GM13977 (cell line): ENCODE measurements around the gene KRTAP10-4.

ENCODE experiments used
- DNase-seq: peaks from one replicate; pipeline ENCODE4 v3.0.0; 2012; ENCODE audit warnings: low spot score
- CTCF ChIP-seq: IDR thresholded peaks from 2 replicates; pipeline ENCODE4 v1.5.1; 2012; ENCODE audit warnings: mild to moderate bottlenecking, control low read depth; ENCODE audit not compliant: insufficient read depth; ENCODE audit errors: extremely low read depth, missing control alignments
- in situ Hi-C: fragments of 300-500 bp; cut with MboI; formaldehyde crosslinking; loops from one replicate; pipeline ENCODE4 v1.12.0; 2022; ENCODE audit warnings: low sequenced_read_pairs, low pct_unique_long_range_greater_than_20kb, mixed read lengths, inconsistent platforms; ENCODE audit not compliant: unreplicated experiment

KRTAP10-4 gene

GRCh38 chr21:44592446-44593311, 19.1 kb downstream of the KRTAP10-4 start, which contains the start of gene KRTAP10-6:
TSS of gene KRTAP10-6 (minus strand) at chr21:44592505. CDS start at chr21:44592484, 21 bp downstream.
- no peak for DNase-seq
- in situ Hi-C loops: no loop called here

DNA sequence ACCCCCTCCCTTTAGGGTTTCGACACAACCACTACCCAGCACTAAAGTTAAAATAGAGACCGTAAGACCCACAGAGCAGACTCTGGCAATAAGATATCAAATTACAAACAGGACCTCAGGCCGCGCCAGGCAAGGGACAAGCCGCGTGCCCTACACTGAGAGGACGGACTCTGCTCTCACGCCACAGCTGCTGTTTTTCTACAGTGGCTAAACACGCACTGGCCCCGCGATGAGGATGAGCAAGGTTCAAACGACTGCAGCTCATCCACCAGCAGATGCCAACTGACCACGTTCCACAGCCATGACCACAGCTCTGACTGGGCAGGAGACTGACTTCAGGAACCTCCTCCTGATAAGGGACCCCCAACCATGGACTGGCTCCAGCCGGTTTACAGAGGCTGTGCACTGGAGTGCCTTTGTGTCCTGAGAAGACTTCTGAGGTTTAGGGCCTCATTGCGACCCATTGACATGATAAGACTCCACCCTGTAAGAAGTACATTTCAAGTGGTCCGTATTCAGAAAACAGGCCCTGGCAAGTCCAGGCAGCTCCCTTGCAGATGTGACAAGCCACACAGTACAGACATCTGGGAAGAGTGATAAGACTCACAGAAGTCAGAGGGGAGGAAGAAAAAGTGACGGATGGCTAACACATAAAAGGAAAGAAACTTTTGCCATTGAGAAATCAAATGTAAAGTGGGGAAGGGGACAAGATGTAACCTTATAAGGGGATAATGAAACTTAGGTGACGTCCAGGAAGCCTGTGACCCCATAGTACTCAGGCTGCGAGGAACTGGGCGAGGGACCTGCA, 20.3 kb downstream of the KRTAP10-4 start:
- TF ChIP-seq CTCF: no peak
- in situ Hi-C loops: no loop called here
- DNase-seq: no peak

More at GRCh38 chr21:44592446-44593311, 19.1 kb downstream of the KRTAP10-4 start, which contains the start of gene KRTAP10-6:
- no peak for TF ChIP-seq CTCF

DNA sequence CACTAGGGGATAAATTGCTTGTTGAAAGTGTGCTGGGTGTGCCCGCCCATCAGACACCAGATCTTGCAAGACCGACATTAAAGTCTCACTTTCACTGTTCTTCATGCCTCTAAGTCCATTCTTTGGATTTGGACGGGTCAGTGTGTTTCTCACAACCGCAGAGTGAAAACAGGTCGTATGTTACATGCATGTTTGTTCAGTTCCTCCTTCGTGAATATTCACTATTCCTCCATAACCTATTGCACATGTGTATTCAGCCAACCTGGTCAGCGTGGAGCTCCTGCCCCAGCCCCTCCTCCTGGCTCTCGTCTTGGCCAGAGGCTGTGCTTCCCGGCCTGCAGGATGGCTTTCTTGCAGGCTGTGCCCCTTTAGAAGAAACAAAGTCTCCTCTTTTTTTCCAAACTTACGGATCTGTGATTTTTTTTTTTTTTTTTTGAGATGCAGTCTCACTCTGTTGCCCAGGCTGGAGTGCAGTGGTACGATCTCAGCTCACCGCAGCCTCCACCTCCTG, 20.9 kb downstream of the KRTAP10-4 start:
- TF ChIP-seq CTCF: no peak
- in situ Hi-C loops: no loop called here
- no peak for DNase-seq

- in situ Hi-C loops: no loop called here
- no peak for TF ChIP-seq CTCF
- no peak for DNase-seq
These were observed 22.0 kb downstream of the KRTAP10-4 start for GRCh38 chr21:44595524-44595923.

DNA sequence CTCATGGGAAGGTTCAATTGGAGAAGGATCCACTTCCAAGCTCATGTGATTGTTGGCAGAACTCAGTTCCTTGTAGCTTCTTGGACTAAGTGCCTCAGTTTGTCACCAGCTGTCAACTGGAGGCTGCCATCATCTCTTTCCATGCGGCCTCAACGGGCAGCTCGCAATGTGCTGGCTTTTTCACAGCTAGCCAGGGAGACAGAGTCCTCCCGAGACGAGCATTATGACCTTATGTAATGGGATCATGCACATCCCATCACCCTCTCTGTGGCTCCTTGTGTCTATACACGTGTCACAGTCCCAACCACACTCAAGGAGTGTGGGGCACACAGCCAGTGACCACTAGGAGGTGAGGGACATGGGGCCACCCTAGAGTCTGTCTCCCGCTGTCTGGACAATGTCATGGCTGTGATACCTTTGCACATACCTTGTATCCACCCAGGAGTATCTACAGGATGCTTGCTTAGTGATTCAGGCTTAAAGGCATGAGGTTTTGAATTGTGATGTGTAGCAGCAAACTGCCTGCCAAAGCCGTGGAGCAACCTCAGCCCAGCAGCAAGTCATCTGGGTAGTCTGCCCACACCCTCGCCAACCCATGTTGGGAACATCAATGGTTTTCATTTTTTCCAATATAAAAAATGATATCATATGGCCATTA, 22.7 kb downstream of the KRTAP10-4 start:
- DNase-seq: no peak
- in situ Hi-C loops: no loop called here
- TF ChIP-seq CTCF: no peak

DNA sequence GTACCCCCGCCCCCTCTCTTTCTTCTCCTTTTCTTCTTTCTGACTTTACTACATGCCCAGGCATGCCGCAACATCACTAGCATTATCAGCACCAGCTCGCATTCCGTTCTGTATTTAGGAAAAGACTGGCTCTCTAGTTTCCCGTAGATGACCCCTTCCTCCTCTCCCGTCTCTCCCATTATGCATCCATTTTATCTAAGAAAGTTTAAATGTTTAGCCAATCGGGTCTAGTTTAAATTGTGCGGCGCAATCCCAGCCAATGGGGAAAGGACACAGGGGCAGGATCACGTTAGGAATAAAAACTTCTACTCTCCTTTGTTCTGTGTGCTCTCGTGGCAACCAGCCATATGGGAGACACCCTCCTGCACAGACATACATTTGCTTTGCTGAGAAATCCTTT, 24.5 kb downstream of the KRTAP10-4 start:
- DNase-seq: no peak
- in situ Hi-C loops: no loop called here
- TF ChIP-seq CTCF: no peak
